ENCODE results near the gene IL17B. TPM values are rescaled to one million over a fixed set of nuclear protein-coding genes. Genes with fewer than 3 reads are reported as not detected.

Gene IL17B
- total and polyA plus RNA-seq, 2 donors (not counting 3 experiments of a cell fraction or from before 2014, with no cell fraction given) = not detected

- DNase-seq (ENCODE audit: low read depth, low spot score) (no peak), FAIRE-seq (no peak)
- Histone ChIP-seq H3K27me3 (ENCODE audit: control insufficient read depth in 2 of 2, insufficient read depth in 2 of 2, low read length in 2 of 2) (no peaks in the 10 kb centered on the region), H4K20me1 (replicated peaks; ENCODE audit: control insufficient read depth, extremely low read depth, insufficient read depth, low read length) (no peaks in the 10 kb centered on the region), H3K4me3 (replicated peaks in 1 of 3; ENCODE audit: insufficient read depth in 1 of 3, low read depth in 1 of 3, low read length in 3 of 3) (no peak overlapping the region), H3K79me2 (ENCODE audit: control insufficient read depth, insufficient read depth, low read length) (no peaks in the 10 kb centered on the region), H3K27ac (ENCODE audit: insufficient read depth, low read depth, low read length) (no peak overlapping the region), H3K9me3 (replicated peaks; ENCODE audit: control insufficient read depth, insufficient read depth, low read length) (no peaks in the 10 kb centered on the region), H3K36me3 (ENCODE audit: control insufficient read depth in 2 of 2, extremely low read depth in 1 of 2, insufficient read depth in 2 of 2, low read length in 2 of 2) (no peaks in the 10 kb centered on the region), H3K9me1 (replicated peaks; ENCODE audit: control insufficient read depth, extremely low read depth, insufficient read depth, low read length) (no peaks in the 10 kb centered on the region), H3K4me1 (ENCODE audit: control insufficient read depth, extremely low read depth, insufficient read depth, low read length) (peaks cover 10% of the 10 kb centered on the region), H2AFZ (ENCODE audit: low read depth, low read length) (peak overlapping the region; percentile 86), H3K4me2 (ENCODE audit: insufficient read depth, low read length) (no peak overlapping the region), H3K9ac (replicated peaks; ENCODE audit: extremely low read depth, insufficient read depth, low read length) (no peak overlapping the region)
- ChIA-PET POLR2A (no interaction called here), CTCF (interaction anchor here (0.9 to 2.0 kb wide), 10 partner anchors 9 to 142 kb away, joined by 3 to 7 read pairs (median 4); no protein-coding TSS in a partner anchor)
- intact Hi-C loops (cut with micrococcal nuclease) (loop anchor here (2.0 kb wide), 1 partner anchor 20 kb away; no protein-coding TSS in a partner anchor), dilution Hi-C loops (cut with MboI; ENCODE audit: extremely low pct_ligation_motif_present, low sequenced_read_pairs) (no loop called here)
- no TSS peak for BruUV-seq (replicated peaks)
- TF ChIP-seq EZH2 (IDR thresholded peaks at IDR 0.05; ENCODE audit: borderline replicate concordance, low read depth, low read length, severe bottlenecking) (no peak), GATA2 (IDR thresholded peaks at IDR 0.05; ENCODE audit: insufficient read depth, insufficient read length, low read depth, low read length) (no peak), JUN (IDR thresholded peaks at IDR 0.05; ENCODE audit: borderline replicate concordance, insufficient read depth, insufficient read length, low read depth) (no peak), MYC (IDR thresholded peaks at IDR 0.05; ENCODE audit: low read depth, low read length) (no peak), MAX (IDR thresholded peaks at IDR 0.05; ENCODE audit: insufficient read depth, insufficient read length) (no peak), CTCF (IDR thresholded peaks at IDR 0.05; ENCODE audit: extremely low read depth in 1 of 2, insufficient read depth in 1 of 2, low read depth in 1 of 2, low read length in 2 of 2) (no peak), POLR2A (IDR thresholded peaks at IDR 0.05; ENCODE audit: low read depth, low read length) (no peak), POLR2AphosphoS5 (IDR thresholded peaks at IDR 0.05; ENCODE audit: insufficient read depth, low read depth, low read length) (no peak), FOS (IDR thresholded peaks at IDR 0.05; ENCODE audit: borderline replicate concordance, insufficient read depth, low read length) (no peak)
Observed at GRCh38 chr5:149423049-149423793, 44.1 kb upstream of the IL17B start.

Data from endothelial cell of umbilical vein (primary cell).